ENCODE results near the gene KCNQ1.

KCNQ1 gene

DNA sequence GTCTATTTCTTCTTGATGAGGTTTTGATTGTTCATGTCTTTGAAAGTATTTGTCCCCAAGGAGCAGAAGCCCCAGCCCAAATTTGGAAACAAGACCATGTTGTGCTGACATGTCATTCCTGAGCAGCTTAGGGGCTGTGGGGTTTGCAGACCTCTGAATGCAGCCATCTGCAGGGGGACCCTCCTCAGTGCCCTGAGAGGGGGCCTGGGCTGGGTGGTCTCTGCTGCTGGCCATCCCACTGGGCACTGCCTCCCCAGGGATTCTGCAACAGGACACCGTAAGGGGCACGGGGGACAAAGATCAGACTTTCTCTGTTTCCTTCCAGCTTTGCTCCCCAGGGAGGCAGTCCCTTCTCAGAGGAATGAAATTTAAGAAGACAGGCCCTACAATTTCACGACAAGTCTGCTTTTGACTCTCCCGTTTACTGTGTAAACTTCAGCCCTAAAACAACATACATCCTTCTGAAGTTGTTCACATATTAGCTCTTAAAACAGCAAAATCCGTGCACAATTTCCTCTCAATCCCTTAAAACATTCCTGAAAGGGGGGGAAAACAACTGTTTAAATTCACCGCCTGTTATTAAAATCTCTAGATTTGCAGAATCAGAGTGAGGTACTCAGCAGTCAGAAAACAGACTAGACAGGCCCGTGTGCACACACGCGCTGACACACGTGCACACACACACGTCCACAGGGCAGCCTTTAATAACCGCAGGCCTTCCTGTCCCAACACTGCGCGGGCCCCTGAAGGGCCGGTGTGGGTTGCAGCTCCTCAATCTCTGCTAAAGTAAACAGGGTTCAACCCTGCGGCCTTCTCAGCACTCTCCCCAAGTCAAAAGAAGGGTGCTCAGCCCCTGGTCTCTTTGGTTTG, 109.8 kb downstream of the KCNQ1 start:
- DNase-seq (ENCODE audit: low spot score), result no peak

DNA sequence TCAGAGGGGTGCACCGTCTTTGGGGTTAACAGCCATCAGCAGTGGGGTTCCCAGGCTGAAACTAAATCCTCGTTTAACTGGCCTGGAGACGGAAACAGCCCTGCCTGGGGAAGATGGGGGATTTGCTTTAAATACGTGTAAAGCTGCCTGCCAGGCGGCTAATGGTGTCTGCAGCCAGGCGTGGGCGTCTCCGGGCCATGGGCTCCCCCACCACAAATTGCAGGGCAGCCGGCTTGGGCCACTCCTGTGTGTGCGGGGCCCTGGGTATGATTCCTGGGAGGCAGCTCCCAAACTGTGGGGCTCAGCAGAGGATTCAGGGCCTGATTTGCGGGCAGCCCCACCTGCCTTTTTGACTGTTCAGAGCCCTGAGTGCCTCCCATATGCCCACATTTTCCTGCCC, 110.5 kb downstream of the KCNQ1 start:
- no peak for DNase-seq (ENCODE audit: low spot score)

DNA sequence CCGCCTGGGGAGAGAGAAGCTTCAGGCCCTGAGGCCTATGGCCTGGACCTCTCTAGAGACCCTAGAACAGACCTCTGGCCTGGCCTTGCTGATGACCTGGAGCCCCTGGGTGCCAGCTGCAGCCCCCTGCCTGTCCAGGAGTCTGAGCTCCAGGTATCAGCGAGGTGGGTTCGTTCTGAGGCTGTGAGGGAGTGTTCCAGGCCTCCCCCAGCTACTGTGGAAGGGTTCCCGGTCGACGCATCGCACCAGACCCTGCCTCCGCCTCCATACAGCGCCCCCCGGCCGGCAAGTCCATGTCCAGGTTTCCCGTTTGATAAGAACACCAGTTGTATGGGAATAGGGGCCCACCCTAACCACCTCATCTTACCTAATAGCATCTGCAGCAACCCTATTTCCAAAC, 111.1 kb downstream of the KCNQ1 start:
- no peak for DNase-seq (ENCODE audit: low spot score)

DNA sequence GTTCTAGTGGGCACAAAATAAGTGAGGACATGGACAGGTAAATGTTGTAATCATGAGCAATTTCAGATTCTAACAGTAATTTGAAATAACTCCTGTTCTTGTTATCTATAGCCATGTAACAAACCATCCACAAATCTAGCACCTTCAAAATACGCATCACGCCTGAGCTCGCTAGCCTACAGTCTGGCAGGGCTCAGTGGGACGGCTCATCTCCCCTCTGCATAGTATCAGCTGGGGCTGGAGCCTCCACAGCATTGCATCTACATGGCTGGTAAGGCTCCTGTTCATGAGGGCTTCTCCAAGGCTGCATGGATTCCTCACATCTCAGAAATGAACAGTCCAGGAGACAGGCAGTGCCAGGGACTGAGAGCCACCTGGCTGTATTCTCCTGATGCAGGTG, 112.6 kb downstream of the KCNQ1 start:
- DNase-seq (ENCODE audit: low spot score), result no peak

DNA sequence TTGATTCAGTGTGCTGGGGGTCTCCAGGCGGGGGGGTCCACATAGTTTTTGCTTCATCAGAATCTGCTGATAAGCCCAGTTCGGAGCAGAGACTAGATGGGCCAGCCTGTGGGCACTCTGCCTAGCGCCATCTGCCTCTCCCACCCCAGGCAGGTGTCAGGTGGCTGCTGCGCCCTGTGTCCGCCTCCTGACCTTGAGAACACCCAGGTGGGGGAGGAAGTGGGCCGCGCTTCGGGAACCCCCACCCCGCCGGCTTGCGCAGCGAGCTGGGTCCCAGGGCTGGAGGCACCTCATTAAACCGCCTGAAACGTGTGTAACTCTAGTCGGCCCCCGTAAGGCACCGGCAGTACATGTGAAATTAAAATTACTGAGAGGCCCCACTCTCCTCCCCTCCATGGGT, 113.6 kb downstream of the KCNQ1 start:
- DNase-seq (ENCODE audit: low spot score), result no peak

DNA sequence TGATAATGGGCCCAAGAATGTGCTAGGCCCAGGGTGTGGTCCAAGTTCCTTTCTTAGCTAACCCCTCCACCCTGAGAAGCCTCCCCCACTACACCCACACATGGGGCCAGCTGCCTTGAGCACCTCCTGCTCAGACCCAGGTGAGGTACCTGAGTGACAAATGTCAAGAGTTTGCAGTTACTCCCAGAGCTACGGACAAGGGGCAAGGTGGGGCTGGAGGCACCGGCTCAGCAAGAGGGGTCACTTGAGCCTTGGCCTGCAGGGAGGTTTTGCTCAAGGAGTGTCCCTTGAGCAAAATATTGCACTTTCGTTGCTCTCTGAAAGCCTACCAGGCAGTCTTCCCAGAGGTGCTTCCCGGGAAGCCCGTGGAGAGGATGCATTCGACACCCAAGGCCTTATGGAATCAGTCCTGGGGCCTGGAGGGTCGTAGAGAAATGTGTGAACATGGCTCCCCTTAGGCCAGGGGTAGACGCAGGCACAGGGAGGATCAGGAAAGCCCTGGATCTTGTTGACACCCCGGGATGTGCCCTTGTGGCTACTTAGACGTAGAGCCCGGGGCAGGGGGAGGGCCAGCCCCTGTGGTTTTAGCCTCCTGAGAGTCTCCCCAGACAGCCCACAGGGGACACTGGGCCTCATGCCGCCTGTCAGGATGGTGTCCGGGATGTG, 114.2 kb downstream of the KCNQ1 start:
- no peak for DNase-seq (ENCODE audit: low spot score)

DNA sequence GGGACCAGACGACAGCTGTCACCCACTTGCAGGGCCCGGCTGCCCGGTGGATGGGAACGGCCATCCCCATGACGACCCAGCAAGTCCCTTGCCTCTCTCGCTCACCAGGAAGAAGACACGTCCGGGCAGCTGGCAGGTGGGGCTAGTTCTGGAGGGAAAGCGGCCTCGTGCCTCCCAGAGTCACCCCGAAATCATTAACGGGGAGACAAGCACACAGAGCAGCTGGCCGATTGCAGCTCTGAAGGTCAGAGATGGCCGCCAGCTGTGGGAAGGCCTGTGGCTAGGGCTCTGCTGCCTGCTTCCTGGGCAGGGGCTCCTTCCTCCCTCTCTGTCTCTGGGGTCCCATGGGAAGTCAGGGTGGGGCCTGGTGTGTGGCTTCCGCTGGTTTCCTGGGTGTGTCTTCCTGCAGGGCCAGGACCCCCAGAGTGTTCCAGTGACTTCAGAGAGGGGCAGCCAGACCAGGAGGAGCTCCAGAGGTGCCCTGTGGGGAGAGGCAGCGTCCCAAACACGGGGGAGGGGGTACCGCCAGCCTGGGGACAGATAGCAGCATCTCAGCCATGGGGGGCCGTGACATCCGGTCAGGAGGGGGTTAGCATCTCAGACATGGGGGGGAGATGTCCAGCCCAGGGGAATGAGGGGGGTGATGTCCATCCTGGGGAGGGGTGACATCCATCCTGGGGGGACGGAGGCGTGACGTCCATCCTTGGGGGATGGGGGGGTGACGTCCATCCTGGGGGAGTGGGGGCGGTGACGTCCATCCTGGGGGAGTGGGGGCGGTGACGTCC, 114.9 kb downstream of the KCNQ1 start:
- DNase-seq (ENCODE audit: low spot score), result no peak

DNA sequence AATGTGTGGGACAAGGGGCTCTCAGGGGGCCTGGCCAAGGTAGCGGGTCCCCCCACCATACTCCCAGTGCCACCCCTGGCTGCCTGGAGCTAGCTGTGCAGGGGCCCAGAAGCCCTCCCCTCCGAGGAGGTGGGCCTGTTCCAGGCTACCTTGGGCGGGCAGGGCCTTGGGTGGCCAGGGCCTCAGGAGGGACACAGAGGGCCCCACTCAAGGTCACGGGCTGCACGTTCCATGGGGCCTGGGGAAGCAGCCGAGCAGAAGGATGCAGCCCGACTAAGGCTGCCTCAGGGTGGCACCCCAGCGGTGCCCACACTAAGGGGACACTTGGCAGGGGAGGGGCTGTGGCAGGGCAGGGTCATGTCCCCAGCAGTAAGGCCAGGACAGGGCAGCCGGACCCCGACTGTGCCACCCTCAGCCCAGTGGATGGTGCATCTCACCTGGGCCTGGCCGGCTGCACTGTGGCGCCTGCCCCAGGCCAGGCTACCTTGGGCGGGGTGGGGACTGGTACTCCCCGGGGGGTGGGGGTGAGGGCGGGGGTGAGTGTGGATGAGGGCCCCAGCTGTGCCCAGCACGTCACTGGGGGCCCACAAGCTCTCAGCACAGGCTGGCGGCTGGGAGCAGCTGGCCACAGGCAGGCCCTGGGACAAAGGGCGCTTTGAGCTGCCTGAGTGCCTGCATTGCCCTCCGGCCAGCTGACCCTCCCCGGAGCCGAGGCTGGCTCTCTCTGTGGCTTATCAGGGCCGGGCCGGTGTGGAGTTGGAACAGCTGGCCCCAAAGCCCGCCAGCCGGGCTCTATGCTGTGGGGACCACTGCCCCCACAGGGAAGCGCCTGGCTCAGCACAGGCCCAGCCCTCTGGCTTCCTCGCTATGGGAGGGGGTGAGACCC, 117.1 kb downstream of the KCNQ1 start:
- DNase-seq (ENCODE audit: low spot score), result no peak

DNA sequence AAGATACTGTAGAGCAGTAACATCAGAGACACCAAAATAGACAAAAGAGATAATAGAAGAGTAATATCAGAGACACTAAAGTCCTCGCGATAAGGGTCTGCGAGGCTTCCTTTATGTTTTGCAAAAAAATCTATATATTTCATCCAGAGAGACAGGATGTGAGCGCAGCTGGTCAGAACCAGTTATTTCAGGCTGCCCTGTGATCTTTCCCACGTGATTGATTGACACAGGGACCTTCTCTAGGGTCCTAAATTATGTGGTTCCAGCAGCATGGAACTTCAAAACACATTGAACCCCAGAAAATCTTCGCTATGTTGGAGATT, 118.0 kb downstream of the KCNQ1 start:
- DNase-seq (ENCODE audit: low spot score), result no peak

DNA sequence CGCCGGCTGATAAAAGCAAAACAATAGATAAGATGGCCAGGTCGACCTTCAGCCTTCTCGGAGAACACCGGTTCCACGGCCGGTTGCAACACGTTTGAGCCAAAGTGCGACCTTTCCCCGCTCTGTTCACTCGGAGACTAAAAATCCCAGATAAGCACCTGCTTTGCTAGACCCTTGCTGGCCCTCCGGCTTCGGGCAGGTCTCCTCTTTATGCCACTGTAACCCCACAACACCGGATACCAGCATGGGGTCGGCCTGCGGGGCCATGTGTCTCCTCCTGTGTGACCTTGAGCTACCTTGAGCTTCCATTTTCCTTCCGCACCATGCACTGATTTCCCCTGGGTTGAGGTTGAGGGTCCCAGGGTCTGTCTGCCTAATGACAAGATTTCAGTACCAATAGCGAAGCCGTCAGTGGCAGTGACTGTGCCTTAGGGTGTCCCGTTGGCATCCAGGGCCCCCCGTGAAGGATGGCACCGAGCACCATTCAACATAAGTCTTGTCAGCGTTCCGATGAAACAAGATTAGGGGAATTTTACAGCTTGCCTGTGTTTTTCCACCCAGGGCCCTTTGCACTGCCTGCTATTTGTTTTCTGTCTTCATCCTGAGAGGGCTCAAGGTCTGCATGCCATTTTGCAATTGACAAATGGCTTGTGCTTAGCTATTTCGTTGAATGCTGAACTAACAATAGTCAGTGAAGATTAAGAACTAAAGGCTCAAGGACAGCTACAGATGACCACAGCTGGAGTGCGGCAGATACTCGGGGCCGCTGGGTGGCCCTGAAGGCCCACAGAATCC, 118.6 kb downstream of the KCNQ1 start:
- no peak for DNase-seq (ENCODE audit: low spot score)

DNA sequence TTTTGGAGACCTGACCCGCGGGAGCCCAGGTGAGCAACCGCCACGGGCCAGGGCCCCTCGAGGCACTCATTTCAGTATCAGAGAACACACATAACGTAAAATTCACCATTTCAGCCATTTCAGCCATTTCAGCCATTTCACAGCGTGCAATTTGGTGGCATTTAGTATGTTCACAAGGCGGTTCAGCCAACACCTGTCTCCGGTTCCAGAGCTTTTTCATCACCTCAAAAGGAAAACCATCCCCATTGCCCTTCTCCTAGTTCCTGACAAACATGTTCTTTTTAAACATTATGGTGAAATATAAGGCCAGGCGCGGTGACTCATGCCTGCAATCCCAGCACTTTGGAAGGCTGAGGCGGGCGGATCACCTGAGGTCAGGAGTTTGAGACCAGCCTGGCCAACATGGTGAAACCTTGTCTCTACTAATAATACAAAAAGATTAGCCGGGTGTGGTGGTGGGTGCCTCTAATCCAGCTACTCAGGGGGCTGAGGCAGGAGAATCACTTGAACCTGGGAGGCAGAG, 119.3 kb downstream of the KCNQ1 start:
- no peak for DNase-seq (ENCODE audit: low spot score)

DNA sequence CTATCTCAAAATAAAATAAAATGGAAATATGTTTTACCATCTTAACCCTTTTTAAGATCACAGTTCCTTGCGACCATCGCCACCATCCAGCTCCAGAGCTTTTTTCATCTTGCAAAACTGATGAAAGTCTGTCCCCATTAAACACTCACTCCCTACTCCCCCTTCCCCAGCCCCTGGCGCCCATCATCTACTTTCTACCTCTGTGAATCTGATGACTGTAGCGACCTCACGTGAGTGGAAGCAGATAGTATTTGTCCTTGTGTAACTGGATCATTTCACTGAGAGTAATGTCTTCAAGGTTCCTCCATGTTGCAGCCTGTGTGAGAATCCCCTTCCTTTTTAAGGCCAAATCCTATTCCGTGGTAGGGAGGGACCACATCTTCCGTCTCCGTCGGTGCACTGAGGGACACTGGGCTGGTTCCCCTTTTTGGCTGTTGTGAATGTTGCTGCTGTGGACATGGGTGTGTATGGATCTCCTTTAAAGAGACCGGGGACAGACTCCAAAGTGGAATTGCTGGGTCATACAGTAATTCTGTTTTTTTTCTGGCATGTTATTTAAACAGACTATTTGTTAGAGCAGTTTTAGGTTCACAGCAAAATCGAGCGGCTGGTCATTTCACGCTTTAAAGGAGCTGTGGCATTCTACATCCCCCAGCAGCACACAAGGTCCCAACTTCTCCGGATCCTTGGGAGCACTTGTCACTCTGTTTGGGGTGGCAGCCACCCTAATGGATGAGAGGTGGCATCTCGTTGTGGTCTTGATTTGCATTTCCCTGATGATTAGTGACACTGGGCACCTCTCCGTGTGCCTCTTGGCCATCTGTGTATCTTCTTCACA, 120.0 kb downstream of the KCNQ1 start:
- no peak for DNase-seq (ENCODE audit: low spot score)

DNA sequence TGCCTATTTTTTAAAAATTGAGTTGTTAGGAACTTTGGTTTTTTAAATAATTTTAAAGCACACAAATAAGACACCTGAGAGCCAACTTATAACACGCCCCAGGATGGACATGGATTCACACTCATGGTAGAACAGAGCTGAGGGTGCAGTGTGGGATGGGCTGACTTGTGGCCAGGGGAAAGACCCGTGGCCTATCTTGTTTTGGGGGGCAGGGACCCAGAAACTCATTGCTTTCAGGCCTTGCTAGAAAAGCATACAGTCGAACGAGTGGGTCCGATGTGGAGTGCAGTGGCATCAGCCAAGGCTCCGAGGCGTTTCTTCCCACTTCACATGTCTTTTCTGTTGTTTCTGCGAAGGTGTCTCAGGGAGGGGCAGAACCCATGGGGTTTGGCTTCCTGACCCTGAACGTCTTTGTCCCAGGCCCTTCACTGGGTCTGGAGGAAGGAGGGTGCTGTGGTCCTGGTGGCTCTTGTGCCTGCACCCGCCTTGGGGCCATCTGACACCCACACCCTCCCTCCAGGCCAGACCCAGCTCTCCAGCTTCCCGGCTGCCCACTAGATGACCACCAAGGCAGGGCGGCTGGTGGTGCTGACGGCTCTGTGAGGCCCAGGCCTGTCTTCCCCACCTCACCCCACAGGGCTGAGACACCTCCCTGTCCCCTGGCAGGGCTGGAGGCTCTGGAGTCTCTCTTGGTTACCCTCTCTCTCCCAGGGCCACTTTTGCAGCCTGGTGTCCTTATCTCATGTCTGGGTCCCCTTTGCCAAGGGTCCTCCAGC, 120.8 kb downstream of the KCNQ1 start:
- no peak for DNase-seq (ENCODE audit: low spot score)

DNA sequence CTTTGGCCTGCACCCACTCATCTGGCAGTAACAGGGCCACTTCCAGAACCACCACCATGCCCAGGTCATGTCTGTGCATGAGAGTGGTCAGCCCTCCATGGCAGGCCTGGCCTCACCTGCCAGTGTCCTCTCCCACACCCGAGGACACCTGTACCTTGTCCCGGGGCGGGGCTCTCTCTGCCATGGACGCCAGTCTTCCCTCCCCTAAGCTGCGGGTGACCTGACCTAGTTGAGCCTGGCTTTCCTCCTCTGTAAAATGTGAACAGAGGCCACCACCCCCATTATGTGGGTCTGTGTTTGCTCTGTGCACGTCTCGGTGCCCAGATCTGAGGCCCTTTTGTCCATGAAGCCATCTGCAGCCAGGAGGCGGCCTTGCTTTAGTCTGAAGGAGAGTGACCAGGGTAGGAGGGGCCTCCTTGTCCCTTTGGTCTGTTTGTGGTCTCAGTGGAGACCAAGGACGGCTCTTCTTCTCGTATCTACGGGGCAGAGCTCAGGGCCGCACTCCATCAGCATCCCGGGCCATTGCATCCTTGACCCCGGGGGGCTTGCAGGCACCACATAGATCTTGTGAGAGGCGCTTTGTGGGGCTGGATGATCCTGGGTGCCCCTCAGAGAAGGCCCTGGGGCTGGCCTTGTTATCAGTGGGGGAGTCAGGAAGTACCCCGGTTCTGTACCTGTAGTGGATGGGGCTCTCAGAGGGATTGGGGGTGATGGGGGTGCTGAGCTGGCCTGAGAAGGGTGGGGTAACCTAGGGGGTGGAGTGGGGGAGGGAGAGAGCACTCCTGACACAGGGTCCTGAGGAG, 121.6 kb downstream of the KCNQ1 start:
- no peak for DNase-seq (ENCODE audit: low spot score)

DNA sequence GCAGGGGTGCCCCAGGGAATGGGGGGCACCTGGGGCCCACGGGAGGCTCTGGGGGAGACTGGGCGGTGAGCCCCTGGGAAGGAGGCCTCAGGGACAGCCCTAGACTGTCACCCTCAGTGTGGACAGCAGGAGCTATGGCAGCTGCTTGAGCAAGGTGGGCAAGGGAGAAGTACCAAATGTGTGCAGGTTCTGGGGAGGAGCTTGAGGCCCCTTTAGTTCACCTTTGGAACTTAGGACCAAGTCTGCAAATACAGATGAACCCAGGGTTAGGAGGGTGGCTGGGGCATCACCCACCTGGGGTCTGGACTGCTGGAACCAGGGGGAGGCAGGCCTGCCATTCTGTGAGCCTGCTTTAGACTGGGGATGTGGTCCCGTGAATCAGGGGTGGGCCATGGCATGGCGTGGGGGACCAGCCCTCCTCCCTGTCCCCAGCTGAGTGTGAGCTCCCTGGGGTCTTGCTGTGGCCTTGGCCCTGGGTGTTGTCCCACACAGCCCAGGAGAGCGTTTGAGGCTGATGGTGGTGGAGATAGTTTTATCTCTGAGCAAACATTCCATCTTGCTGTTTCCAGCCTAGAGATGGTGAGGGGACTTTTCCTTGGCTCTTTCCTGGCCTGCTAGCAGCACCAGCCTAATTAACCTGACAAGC, 122.3 kb downstream of the KCNQ1 start:
- no peak for DNase-seq (ENCODE audit: low spot score)

DNA sequence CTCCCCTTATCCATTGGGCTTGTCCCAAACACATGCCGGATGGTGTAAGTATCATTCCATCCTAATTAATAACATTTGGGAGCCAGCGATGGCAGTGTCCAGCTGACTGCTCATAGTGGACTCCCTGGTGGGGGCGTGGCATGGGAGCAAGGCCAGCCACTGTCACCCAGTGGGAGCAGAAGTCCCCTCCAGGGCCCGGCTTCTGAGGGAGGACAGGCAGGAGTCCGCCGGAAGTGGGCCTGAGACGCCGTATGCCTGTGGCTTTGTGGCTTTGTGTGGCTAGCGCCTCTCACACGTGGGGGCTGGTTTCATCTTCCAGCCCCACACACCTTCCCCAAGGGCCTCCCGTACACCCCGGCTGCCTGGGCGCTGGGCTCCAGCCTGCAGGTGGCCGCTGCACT, 124.5 kb downstream of the KCNQ1 start:
- DNase-seq (ENCODE audit: low spot score), result no peak

DNA sequence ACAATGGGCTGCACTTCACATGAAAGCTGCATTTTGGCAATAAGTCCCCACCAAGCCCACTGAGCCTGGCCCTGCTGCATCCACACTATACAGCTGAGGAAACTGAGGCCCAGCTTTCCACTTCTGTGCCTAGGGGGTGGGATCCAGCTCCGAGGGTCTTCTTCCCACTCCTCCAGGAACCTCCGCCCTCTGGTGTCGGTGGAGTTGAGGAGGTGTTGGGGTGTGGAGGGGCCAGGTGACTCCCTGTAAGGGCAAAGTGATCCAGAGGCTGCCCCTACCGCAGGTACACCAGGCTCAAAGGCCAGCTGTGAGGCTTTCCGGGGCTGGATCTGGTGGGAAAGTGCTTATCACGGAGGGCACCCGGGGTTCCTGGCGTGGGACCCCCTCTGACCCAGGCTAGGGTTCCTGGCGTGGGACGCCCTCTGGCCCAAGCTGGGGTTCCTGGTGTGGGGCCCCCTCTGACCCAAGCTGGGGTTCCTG, 125.0 kb downstream of the KCNQ1 start:
- DNase-seq (ENCODE audit: low spot score), result no peak

Measured in D341Med (cell line).